Nephron progenitor cell (in vitro differentiated cells): ENCODE results near the gene CHST8.

Source experiments
- DNase-seq: peaks from one replicate; pipeline ENCODE4 v3.0.0; 2021
- H3K27ac Mint-ChIP-seq: 2 replicates; pipeline ENCODE4 v1.8.0; 2021; ENCODE audit warnings: mild to moderate bottlenecking, moderate library complexity, mixed read lengths
- H3K27me3 Mint-ChIP-seq: 2 replicates; pipeline ENCODE4 v1.8.0; 2021; ENCODE audit warnings: mild to moderate bottlenecking, low read depth, mixed read lengths; ENCODE audit not compliant: poor library complexity
- H3K36me3 Mint-ChIP-seq: 2 replicates; pipeline ENCODE4 v1.8.0; 2021; ENCODE audit warnings: low read depth, mixed read lengths
- H3K4me1 Mint-ChIP-seq: 2 replicates; pipeline ENCODE4 v1.8.0; 2021; ENCODE audit warnings: mixed read lengths
- H3K4me3 Mint-ChIP-seq: 2 replicates; pipeline ENCODE4 v1.8.0; 2021; ENCODE audit warnings: mild to moderate bottlenecking, moderate library complexity, mixed read lengths
- H3K9me3 Mint-ChIP-seq: 2 replicates; pipeline ENCODE4 v1.8.0; 2021; ENCODE audit warnings: mild to moderate bottlenecking, moderate library complexity, mixed read lengths
- CTCF ChIP-seq: fragments of 200-600 bp; sonication (generic); IDR thresholded peaks from 2 replicates; pipeline ENCODE4 v1.5.0; 2021; ENCODE audit warnings: antibody characterized with exemption

CHST8 gene

DNA sequence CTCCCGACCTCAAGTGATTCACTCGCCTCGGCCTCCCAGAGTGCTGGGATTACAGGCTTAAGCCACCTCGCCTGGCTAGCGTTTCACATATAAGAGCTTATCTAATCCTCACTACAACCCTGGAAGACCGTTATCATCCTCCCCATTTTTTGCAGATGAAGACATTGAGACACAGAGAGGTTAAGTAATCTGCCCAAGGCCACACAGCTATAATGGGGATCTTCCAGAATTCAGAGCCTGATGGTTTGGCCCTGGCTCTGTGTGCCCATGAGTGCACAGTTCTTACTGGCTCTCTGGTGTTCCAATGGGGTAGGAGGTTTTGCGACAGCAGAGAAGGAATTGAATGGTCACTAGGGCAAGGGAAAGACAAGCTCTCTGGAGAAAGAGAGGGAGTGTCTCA, 158.1 kb downstream of the CHST8 start:
- H3K27ac Mint-ChIP-seq: no peak overlapping the region

GRCh38 chr19:33780251-33780650, 158.5 kb downstream of the CHST8 start:
- no peak for DNase-seq
- H3K9me3 Mint-ChIP-seq: peaks cover 4% of the 10 kb centered on the region
- TF ChIP-seq CTCF: no peak
- H3K4me3 Mint-ChIP-seq: no peak overlapping the region
- no peak overlapping the region for H3K27ac Mint-ChIP-seq
- H3K27me3 Mint-ChIP-seq: peaks cover 64% of the 10 kb centered on the region
- H3K36me3 Mint-ChIP-seq: no peaks in the 10 kb centered on the region
- H3K4me1 Mint-ChIP-seq: peaks cover 37% of the 10 kb centered on the region

More for the DNA sequence above, 158.1 kb downstream of the CHST8 start:
- no peaks in the 10 kb centered on the region for H3K36me3 Mint-ChIP-seq
- no peak overlapping the region for H3K4me3 Mint-ChIP-seq
- DNase-seq: no peak
- peaks cover 37% of the 10 kb centered on the region for H3K4me1 Mint-ChIP-seq
- peaks cover 61% of the 10 kb centered on the region for H3K27me3 Mint-ChIP-seq
- no peak for TF ChIP-seq CTCF
- peaks cover 4% of the 10 kb centered on the region for H3K9me3 Mint-ChIP-seq

DNA sequence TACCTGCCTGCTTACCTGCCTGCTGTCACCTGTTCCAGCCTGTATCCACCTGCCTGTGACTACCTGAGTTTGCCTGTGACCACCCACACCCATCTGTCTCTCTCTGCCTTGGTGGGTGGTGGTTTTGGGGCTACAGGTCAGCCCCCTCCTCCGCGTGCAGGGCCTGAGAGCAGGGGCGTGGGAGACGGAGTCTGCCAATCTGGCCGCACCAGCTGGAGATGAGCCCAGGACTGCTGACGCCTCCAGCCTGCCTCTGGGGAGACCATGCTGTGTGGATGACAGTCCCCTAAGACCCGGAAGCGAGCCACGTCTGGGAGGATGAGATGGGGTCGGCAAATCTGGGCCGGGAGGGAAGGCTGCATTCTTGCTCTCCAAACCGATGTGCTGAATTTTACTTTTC, 159.0 kb downstream of the CHST8 start:
- Mint-ChIP-seq H3K9me3 (peaks cover 5% of the 10 kb centered on the region), H3K4me3 (no peak overlapping the region), H3K27ac (no peak overlapping the region), H3K36me3 (no peaks in the 10 kb centered on the region), H3K4me1 (peaks cover 37% of the 10 kb centered on the region), H3K27me3 (peaks cover 67% of the 10 kb centered on the region)
- DNase-seq: no peak
- TF ChIP-seq CTCF: no peak

DNA sequence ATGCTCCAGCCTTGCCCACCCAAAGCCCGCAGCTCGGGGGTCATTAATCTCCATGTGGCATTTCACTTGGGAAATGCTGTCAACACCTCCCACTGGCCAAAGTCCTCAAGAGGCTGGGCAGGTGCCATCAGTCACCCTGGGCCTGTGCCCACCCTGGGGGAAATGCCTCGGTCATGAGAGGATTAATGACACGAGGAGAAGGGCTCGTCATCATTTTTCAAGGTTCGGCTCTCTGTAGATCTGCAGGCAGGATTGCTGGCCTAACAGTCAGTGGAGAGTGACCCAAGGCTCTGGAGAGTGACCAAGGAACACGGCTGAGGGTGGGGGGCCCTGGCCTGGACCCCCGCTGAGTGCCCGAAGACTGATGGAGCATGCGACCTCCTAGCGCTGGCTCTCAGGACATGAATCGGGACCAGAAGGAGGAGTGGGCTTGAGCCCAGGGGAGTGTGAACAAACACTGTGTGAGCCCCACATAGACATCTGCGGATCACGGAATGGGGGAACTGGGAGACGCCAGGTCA, 159.7 kb downstream of the CHST8 start:
- TF ChIP-seq CTCF: no peak
- Mint-ChIP-seq H3K27me3 (peaks cover 69% of the 10 kb centered on the region), H3K4me1 (peaks cover 37% of the 10 kb centered on the region), H3K27ac (no peak overlapping the region), H3K4me3 (no peak overlapping the region), H3K36me3 (no peaks in the 10 kb centered on the region), H3K9me3 (peaks cover 8% of the 10 kb centered on the region)
- no peak for DNase-seq

- Mint-ChIP-seq H3K27me3 (peaks cover 69% of the 10 kb centered on the region), H3K9me3 (peaks cover 8% of the 10 kb centered on the region), H3K27ac (no peak overlapping the region), H3K4me1 (peaks cover 37% of the 10 kb centered on the region), H3K36me3 (no peaks in the 10 kb centered on the region), H3K4me3 (no peak overlapping the region)
- no peak for DNase-seq
- TF ChIP-seq CTCF: no peak
Observed at GRCh38 chr19:33781996-33782395, 160.2 kb downstream of the CHST8 start.

DNA sequence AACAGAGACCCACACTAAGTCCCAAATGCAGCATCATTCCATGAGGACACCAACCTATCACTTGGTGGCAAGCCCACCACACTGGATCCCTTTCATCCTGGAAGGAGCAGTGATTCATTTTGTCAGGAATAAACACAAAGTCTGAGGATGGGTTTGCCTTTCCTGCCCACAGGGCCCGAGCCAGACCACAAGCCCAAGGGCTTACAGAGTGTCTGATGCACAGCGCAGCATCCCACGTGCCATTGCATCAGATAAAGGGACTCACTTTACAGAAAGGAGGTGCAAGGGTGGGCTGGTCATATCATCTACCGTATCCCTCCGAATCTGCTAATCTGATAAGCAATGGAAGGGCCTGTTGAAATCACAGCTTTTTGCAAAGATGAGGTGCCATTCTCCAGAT, 162.7 kb downstream of the CHST8 start:
- Mint-ChIP-seq H3K36me3 (no peaks in the 10 kb centered on the region), H3K4me1 (peaks cover 35% of the 10 kb centered on the region), H3K4me3 (no peak overlapping the region), H3K9me3 (peaks cover 8% of the 10 kb centered on the region), H3K27me3 (peaks cover 53% of the 10 kb centered on the region), H3K27ac (no peak overlapping the region)
- TF ChIP-seq CTCF: no peak
- DNase-seq: no peak
